ENCODE data around the gene OR6Y1.

Gene OR6Y1, protein sequence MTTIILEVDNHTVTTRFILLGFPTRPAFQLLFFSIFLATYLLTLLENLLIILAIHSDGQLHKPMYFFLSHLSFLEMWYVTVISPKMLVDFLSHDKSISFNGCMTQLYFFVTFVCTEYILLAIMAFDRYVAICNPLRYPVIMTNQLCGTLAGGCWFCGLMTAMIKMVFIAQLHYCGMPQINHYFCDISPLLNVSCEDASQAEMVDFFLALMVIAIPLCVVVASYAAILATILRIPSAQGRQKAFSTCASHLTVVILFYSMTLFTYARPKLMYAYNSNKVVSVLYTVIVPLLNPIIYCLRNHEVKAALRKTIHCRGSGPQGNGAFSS
- 0 to 1.7 (median 0) reads per million in 17 experiments for total RNA-seq

DNA sequence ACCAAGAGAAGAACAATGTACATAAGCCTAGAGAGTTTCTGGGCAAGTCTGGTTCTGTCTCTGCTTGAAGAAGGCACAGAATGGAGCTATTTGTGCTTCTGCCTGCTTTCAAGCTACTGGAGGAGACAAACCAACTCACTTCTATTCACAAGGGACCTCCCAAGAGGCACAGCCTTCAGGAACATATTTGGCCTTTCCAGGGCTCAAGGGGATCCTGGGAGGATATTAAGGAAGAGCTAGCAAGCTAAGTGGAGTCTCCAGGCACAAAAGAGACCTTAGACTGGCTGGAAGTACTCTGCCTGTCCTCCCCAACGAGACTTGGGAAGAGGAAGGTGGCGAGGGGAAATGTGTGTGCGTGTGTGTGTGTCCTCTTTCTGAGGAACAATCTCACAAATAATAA is at the start of gene OR6Y1:
TSS of gene OR6Y1 (minus strand) at position 54 of the 400 bp plus-strand sequence. CDS start 6,300 bp downstream, outside the sequence.
- no peak for DNase-seq

DNA sequence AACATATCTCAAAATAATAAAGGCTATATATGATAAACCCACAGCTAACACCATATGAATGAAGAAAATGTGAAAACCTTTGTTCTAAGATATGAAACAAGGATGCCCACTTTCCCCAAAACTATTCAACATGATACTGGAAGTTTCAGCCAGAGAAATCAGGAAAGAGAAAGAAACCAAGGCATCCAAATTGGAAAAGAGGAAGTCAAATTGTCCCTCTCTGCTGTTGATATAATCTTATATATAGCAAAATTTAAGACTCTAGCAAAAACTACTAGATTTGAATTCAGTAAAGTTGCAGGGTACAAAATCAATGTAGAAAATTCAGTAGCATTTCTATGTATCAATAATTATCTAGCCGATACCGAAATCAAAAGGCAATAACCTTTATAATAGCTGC is 46.5 kb upstream of the OR6Y1 start:
- no peak for DNase-seq

DNA sequence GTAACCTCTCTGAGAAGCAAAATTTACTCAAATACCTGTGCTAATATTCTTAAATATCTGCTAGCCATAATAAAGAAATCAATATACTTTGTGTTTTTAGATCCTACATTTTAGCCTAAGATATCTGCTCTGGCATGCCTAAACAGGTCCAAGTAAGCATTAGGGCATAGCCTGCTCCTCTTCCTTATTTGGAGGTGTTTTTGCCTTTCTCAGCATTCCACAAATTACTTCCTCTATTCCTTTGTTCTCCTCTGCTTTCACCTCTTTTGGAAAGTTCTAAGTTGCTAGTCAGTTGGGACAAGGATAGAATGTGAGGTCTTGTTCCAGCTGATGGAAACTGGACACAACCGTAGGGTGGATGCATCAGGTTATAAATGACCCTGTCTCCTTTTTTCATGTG is 32.7 kb upstream of the OR6Y1 start:
- no peak for DNase-seq

DNA sequence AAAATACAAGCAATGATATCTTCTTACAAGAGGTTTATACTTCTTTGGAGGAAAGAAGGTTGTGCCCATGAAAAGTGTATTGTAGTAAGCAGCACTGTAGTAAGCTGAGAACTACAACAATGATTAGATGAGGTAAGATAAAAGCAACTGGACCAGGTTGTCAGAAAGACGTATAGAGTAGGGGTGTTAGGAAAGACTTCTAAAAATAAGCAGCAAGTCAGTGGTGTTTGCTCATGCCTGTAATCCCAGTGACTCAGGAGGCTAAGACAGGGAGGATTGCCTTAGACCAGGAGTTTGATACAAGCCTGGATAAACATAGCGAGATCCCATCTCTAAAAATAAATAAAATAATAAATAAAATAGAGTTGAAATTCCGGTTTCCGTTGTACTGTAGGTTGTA is 29.8 kb upstream of the OR6Y1 start:
- DNase-seq, result no peak

DNA sequence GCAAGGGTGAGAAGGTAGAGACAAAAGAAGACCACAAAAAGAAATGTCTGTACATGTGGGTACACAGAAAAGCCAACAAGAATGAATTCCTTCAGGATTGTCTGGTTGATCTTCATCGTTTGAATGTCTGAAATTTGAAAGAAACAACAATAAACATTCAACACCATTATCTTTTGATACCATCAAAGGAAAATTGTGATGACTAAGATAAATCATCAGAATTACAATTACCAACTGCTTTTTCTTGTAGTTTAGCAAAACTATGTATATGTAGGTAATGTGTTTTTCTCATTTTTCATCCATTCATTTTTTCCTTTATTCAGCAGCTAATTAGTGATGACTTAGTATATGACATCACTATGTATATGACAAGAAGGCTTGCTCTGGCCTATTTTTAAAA is 25.5 kb upstream of the OR6Y1 start, which contains the start of gene OR10X1:
TSS of gene OR10X1 (minus strand) at position 167 of the 400 bp plus-strand sequence. CDS start at position 167, 0 bp downstream.
- DNase-seq, result no peak

DNA sequence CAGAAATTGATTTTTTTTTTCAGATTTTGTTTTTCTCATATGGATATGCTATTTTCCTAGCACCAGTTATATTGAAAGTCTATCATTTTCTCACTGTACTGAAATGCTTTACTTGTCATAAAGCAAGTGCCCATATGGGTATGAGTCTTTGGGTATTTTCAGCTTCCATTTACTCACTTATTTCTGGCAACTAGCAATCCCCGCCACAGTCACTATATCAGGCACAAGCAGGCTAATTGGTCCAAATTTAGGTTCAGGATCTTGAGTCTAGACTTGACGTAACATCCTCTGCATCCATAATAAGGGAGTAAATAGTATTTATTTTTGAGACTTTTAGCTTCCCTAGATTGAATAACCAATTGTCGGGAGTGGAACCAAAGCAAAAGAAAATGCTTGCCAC is 23.4 kb upstream of the OR6Y1 start:
- DNase-seq, result no peak

DNA sequence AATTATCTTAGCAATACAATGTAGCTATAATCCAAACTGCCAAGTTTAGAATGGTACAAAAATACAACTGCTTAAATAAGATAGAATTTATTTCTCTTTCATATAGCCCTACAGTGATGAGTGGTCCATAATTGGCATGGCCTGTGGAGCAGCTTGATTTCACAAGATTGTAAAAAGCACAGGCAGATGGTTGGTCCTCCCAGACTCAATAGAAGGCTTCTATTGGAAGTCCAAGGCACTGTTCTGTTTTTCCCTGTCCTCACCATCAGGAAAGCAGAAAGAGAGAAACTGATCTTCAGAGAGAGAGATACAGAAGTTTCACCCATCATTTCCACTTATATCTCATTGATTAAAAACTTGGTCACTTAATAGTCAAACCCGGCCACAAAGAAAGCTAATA is 18.0 kb upstream of the OR6Y1 start:
- DNase-seq, result no peak

DNA sequence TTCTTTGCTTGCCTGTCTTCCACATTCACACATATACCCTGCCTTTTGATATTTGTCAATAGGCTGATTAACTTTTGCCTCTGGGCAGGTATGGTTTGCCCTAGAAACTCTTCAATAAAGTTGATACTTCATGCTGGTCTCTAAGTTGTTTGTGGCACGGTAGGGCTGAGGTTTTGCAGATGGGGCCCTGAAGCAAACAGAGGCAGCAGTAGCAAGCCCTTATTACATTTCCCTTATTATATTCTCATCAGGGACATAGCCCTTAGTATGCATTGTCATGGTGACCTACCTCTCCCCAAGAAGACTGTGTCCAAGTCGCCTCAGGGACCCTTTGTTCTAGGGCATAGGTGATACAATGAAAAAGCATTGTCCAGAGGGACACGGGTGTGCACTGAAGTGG is 16.3 kb upstream of the OR6Y1 start, which contains the start of gene OR6P1:
TSS of gene OR6P1 (minus strand) at position 101 of the 400 bp plus-strand sequence. CDS start 6,976 bp downstream, outside the sequence.
- no peak for DNase-seq

DNA sequence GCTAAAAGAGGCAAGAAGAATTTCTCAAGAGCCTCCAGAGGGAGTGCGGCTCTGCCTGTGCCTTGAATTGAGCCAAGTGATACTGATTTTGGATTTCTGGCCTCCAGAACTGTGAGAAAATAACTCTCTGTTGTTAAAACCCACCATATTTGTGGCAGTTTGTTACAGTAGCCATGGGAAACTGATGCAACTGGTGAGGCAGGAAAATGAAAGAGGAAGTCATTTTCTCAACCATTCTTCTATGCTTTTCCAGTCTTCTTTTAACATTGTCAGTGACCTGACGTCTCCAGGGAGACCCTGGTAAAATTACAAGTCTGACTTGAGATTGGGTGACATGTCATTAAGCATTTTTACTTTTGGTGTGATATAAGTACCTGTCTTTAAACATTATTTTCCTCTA is 10.4 kb upstream of the OR6Y1 start:
- peak; percentile 27 to 65 (median 47) for DNase-seq

DNA sequence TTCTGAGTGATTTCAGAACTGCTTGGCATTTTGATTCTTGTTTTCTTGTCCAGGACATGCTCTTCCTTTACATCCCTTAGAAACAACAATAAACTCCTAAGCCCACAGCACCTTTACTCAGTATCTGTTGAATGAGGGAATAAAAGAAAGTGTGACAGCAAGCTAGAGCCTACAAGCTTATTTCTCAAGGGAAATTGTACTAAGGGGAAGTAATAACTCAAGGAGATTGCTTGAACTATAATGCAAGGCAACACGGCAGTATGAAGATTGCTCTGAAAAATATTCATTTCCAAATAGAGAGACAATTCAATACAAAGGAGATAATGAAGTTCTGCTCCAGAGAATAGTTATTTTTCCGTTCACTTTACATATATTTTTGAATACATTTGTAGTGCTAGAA is 9.6 kb upstream of the OR6Y1 start:
- peak in 2 of 4 experiments; percentile 20 to 51 for DNase-seq

DNA sequence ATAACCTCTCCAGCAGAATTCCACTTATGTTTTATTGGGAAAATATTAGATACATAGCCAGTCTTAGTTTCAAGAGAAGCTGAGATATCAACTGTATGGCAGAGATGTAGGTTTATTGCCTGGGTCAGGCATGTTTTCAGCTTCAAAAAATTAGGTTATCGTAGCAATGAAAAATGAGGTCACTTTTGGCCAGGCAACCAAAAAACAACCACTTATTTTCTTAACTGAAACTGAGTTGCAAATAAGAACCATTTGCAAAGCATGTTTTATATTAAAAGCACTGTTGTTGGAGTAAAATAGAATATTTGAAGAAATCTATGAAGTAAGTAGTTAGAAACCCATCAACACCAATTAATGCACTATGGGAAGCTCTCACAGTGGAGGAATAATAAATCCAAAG is 5.5 kb upstream of the OR6Y1 start:
- DNase-seq, result no peak

DNA sequence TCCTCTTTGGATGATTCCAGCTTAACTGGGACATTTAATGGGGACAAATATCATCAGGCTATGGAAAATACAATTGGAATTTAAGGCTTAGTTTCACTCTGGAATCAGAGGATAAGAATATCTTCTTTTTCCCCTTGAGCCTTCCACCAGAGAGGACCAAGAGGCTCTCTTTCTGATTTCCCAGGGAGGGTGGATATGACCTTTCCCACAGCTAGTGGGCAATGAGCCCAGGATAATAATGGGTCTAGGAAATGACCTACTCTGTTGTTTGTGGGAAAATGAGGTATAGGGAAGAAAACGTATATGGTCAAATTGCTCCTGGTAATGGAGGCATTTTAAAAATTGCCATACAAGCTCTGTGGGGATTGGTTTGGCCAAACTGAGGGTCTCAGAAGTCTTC is 1.9 kb downstream of the OR6Y1 start:
- DNase-seq, result no peak

DNA sequence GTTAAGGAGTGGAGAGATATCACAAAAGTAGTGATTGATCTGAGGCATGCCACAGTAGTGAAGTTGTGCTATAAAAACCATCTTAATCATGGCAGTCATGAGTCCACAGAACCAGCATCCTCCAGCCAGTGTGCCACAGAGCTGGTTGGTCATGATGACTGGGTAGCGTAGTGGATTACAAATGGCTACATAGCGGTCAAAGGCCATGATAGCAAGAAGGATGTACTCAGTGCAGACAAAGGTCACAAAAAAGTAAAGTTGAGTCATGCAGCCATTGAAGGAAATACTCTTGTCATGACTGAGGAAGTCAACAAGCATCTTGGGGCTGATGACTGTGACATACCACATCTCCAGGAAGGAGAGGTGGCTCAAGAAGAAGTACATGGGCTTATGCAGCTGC is 6.7 kb downstream of the OR6Y1 start:
- peak in 1 of 4 experiments; percentile 16 for DNase-seq

DNA sequence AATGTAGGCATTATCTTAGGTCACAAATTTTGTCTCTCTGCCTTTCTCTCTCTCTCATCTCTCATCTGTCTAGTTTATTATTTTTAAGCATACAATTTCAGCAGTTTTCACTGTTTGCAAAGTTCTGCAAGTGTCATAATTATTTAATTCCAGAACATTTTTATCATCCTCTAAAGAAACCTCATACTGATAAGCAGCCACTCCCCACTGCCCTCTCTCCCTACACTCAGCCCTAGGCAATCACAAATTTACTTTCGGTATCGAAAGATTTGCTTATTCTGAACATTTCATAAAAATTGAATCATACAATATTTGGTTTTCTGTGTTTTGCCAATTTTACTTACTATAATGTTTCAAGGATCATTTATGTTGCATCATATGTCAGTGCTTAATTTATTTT is 16.6 kb downstream of the OR6Y1 start:
- no peak for DNase-seq

DNA sequence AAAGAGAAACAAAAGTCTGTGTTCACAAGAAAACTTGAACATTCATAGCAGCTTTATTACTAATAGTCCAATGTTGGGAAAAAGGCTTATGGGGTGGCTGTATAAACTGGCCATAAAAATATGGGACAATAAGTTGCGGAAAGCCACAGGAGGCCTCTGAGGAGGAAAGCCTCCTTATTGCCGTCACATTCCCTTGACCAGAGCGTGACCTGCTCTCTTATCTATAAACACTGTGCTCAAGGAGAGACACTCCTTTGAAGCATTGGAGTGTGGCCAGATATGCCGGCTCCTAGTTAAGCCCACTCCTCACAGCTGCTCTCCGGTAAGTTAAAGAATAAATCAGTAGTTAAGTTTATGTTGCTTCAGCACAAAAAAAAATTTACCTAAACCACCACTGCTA is 19.7 kb downstream of the OR6Y1 start:
- DNase-seq, result no peak

DNA sequence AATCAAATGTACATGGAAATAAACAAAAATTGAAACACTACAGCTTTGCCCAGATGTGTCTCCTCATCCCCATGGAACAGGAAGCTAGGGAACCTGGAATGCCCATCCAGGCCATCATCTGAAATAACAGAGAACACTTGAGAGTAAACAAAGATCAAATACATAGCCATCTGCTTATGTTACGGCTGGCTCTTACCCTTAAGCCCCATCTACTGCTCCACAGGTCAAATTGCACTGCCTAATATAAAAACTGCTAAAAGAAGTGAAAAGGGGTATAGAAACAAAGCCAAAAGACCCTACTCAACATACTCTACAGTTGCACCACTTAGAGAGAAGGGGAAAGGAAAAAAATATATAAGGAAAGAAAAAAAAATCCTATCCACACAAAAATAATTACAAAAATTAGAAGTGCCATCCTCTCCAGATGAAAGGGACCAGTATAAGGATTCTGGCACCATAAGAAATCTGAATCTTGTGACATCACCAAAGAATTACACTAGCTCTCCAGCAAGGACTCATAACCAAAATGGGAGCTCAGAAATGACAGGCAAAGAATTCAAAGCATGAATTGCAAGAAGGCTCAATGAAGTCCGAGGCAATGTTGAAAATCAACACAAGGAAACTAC is 26.9 kb downstream of the OR6Y1 start:
- peak in 3 of 4 experiments; percentile 15 to 52 (median 45) for DNase-seq

DNA sequence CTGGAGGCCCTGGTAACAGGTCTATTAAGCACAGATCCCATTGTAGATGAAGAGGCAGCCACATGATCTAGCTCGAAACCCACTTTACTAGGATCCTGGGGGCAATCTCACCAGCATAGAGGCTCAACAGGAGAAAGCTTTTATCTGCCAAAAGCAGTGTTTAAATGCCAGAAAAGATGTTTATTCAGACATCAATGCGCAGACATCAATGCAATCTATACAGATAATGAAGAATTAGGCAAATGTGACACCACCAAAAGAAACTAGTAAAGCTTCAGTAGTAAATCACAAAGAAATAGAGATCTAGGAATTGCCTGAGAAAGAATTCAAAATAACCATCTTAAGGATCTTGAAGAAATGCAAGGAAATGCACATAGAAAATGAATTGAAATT is 32.5 kb downstream of the OR6Y1 start:
- DNase-seq, result no peak

DNA sequence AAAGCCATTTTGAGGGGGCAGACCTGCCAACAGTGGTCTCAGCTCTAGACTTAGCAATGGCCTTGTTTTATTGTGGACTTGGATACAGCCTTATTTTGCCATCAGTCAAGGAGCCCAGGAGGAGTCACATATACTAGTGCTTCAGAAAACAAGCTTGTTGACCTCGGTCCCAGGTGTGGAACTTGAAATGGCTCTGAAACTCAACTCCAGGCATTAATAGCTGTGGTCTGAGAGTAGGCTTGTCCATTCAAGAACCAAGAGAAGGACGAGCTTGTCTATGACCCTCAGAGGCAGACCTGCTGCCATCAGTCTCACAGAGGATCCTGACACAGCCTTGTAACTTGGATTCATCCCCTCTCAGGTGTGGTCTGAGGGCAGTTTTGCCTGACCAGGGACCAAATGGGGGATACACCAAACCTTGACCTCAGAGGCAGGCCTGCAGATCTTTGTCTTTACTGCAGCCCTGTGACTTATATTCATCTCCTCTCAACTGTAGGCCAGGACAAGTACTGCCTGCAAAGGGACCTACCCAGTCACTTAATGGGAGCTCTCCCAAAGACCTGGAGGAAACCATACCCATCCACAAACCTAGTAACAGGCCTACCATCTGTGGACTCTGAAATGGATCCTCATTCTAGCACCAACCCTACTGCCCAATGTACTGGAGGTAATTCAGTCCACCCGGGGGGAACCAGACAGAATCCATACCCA is 33.1 kb downstream of the OR6Y1 start:
- no peak for DNase-seq

DNA sequence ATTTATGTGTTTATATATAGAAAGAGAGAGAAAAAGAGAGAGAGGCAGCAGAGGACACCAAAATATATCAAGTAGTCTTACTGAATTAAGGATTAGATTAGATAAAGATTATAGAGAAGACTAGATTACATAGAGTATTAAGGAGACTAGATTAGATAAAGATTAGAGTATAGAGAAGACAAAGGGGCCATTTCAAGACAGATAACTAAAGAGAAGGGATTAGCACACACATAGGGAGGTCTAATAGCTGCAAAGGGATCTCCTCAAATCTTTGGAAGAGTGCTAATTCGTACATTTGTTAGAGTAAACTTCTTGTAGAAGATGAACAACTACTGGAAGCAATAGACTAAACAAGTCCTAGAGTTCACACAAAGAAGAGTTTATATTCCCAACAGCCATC is 34.2 kb downstream of the OR6Y1 start:
- no peak for DNase-seq

DNA sequence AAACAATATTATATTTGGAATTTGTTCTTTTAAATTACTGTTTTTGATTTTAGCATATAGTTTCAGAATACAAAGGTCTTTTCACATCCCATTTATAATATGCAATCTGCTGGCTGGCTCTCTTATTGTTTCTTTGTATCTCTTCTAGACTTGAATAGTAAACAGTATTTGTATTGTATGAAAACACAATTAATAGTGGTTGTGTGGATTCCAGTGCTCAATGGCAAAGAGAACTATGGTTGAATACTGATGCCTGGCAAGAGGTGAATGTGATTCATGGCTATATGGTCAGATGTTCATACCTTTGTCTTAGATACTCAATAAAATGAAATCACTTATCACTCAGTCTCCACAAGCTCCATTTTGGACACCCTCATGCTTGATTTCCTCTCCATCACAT is 37.2 kb downstream of the OR6Y1 start:
- DNase-seq, result no peak

DNA sequence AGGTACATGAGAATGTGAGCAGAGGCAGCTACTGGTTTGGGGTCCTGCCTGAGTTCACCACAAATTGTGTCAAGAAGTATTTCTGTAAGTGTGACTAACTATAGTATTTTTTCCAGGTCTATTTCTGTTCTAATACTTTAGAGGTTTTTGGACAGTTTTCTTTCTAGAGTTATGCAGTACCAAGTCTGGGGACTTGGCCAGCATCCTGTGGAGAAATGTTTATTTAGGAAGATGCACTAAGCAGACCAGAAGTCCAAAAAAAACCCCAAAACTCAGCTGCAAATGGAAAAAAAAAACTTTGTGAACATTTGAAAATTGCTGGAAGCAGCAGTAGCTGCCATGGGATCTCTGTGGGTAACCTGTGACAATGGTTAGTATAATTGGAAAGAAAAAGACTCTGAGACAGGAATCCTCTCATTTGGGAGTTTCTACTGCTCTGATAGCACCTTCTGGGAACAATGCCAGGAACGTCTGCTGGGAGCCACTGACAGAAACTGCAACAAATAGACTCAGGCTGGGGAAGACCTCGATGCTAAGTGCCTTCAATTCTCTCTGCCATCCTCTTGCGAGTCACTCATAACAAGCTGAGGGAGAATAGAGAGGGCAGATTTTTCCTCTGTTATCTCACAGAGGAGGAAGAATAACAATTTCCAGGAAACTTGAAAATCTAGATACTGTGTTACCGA is 44.6 kb downstream of the OR6Y1 start:
- no peak for DNase-seq

DNA sequence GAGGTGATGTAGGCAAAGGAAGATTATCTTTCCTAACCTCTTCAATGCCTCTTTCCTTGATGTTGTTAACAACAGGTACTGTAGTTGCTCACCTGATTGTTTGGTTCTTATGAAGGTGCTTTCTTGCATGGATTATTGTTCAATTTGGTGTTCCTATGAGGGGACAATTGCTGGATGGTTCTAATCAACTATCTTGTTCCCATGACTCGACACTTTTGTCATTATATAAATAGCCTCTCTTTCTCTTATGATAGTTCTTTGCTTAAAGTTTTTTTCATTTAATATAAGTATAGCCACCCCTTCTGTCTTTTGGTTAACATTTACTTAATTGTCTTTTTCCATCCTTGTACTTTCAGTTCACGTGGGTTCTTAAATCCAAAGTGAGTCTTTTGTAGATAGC is 46.7 kb downstream of the OR6Y1 start:
- no peak for DNase-seq
